Kidney (tissue), 14 donors: ENCODE results near the gene CWC22. TPM values are rescaled to one million over a fixed set of nuclear protein-coding genes. Genes with fewer than 3 reads are reported as not detected.

Experiments
- DNase-seq, 5 donors: peaks; one replicate each; pipeline ENCODE4 v3.0.0-alpha.2; 2013 to 2020
- FAIRE-seq: peaks from 2 replicates; lab custom pipeline; 2012; peaks lifted over from hg19 to GRCh38; lab: Jason Lieb, UNC
- H3K27ac ChIP-seq, 2 donors: one replicate each; pipeline ENCODE4 v1.7.0; 2013; ENCODE audit warnings: low read depth in 2 of 2, low read length in 2 of 2, inconsistent platforms in 1 of 2
- H3K27me3 ChIP-seq: one replicate; pipeline ENCODE4 v1.7.1; 2013; ENCODE audit warnings: low read length, inconsistent platforms; ENCODE audit not compliant: control insufficient read depth, insufficient read depth
- H3K36me3 ChIP-seq, 3 donors: one replicate each; pipeline versions ENCODE4 v1.7.0 to v1.7.1; 2013; ENCODE audit warnings: low read length in 3 of 3, control low read depth in 1 of 3, inconsistent platforms in 1 of 3; ENCODE audit not compliant: insufficient read depth in 3 of 3, control insufficient read depth in 2 of 3
- H3K4me1 ChIP-seq, 3 donors: one replicate each; pipeline versions ENCODE4 v1.7.0 to v1.7.1; 2013; ENCODE audit warnings: low read length in 3 of 3, inconsistent platforms in 1 of 3, low read depth in 1 of 3; ENCODE audit not compliant: control insufficient read depth in 2 of 3, insufficient read depth in 2 of 3
- H3K4me3 ChIP-seq, 3 donors: one replicate each; pipeline versions ENCODE4 v1.7.0 to v1.8.1; 2013; ENCODE audit warnings: low read length in 3 of 3, control low read depth in 1 of 3, inconsistent platforms in 1 of 3
- H3K9ac ChIP-seq, 3 donors: one replicate each; pipeline versions ENCODE4 v1.7.0 to v1.7.1; 2013; ENCODE audit warnings: low read length in 3 of 3, control low read depth in 1 of 3, inconsistent platforms in 1 of 3
- H3K9me3 ChIP-seq, 3 donors: one replicate each; pipeline versions ENCODE4 v1.7.0 to v1.7.1; 2013; ENCODE audit warnings: low read length in 3 of 3, control low read depth in 1 of 3, inconsistent platforms in 1 of 3; ENCODE audit not compliant: control insufficient read depth in 2 of 3, insufficient read depth in 1 of 3
- CTCF ChIP-seq: IDR thresholded peaks from 3 replicates; pipeline ENCODE4 v1.5.1; 2012; ENCODE audit warnings: mild to moderate bottlenecking, moderate library complexity, borderline replicate concordance; ENCODE audit not compliant: insufficient read depth; ENCODE audit errors: extremely low read depth
- intact Hi-C: fragments of 100-400 bp; cut with DNase I; formaldehyde crosslinking; loops from one replicate; pipeline ENCODE4 v1.11.1; 2022
- polyA plus RNA-seq: library from polyadenylated mRNA; stranded (reverse); fragments of 350-450 nt; fragmentation: Illumina TruSeq; extraction: RNeasy Lipid Tissue Mini Kit (QIAGEN cat#74804); gene quantifications from one replicate; pipeline ENCODE4 v1.2.3, GENCODE V29; 2014; ENCODE audit warnings: low read depth, low replicate concordance; ENCODE audit not compliant: insufficient read depth
- total RNA-seq: library from RNA; stranded (reverse); fragmentation: NEBNext Ultra II Directional; extraction: Animal tissue kit (Norgen Biotek cat#: 25700); gene quantifications from one replicate; pipeline ENCODE4 v1.2.1, GENCODE V29; 2021
- donor health status: control.
- donor health status: control.
- donor health status: control.
- donor health status: control.
- donor health status: control.
- donor health status: DM: yes; HTN: yes; CAD: no.
- donor health status: Normal renal cell carcinoma (clear cell type).

Gene CWC22
- total and polyA plus RNA-seq, 2 donors from 2014 or later, result 10.3 to 20.6 TPM

GRCh38 chr2:179987916-179988315 is 19.2 kb downstream of the CWC22 start:
- no peak for DNase-seq
- H3K4me3 ChIP-seq, result no peak overlapping the region
- H3K27me3 ChIP-seq, result no peaks in the 10 kb centered on the region
- intact Hi-C loops, result no loop called here
- no peak overlapping the region for H3K27ac ChIP-seq
- H3K36me3 ChIP-seq, result peaks cover 11 to 34% (median 12%) of the 10 kb centered on the region in 3 donors
- no peaks in the 10 kb centered on the region for H3K9me3 ChIP-seq
- H3K4me1 ChIP-seq, result no peaks in the 10 kb centered on the region
- no peak for TF ChIP-seq CTCF
- no peak overlapping the region for H3K9ac ChIP-seq
- no peak for FAIRE-seq

GRCh38 chr2:179985163-179985820 is 21.8 kb downstream of the CWC22 start:
- H3K27ac ChIP-seq, result no peak overlapping the region
- no peak for DNase-seq
- no peaks in the 10 kb centered on the region for H3K4me1 ChIP-seq
- no peak for TF ChIP-seq CTCF
- no peak overlapping the region for H3K4me3 ChIP-seq
- no peaks in the 10 kb centered on the region for H3K9me3 ChIP-seq
- intact Hi-C loops, result no loop called here
- H3K27me3 ChIP-seq, result no peaks in the 10 kb centered on the region
- peaks cover 10 to 29% (median 13%) of the 10 kb centered on the region in 3 donors for H3K36me3 ChIP-seq
- H3K9ac ChIP-seq, result no peak overlapping the region
- FAIRE-seq, result no peak

GRCh38 chr2:179983250-179983932 is 23.7 kb downstream of the CWC22 start:
- no peak for FAIRE-seq
- DNase-seq, result no peak

More at GRCh38 chr2:179983250-179983932, 23.7 kb downstream of the CWC22 start:
- Histone ChIP-seq H3K4me3 (no peak overlapping the region), H3K4me1 (no peaks in the 10 kb centered on the region), H3K9me3 (no peaks in the 10 kb centered on the region), H3K36me3 (peaks cover 10 to 37% (median 18%) of the 10 kb centered on the region in 3 donors), H3K27ac (no peak overlapping the region), H3K9ac (no peak overlapping the region), H3K27me3 (no peaks in the 10 kb centered on the region)
- intact Hi-C loops, result no loop called here
- TF ChIP-seq CTCF, result no peak
